ENCODE results near the gene PHLDB1.
"Not testable (repeated sequence)": the region's sequence is repeated elsewhere in the genome, so short reads cannot be mapped to it uniquely, and the experiment has no call there.

Gene PHLDB1

GRCh38 chr11:118605116-118605867, 2.1 kb upstream of the PHLDB1 start:
- peak; percentile 68 for DNase-seq (ENCODE audit: low spot score)

- no peak for DNase-seq (ENCODE audit: low spot score)
Measured at GRCh38 chr11:118606157-118606843, 1.1 kb upstream of the PHLDB1 start.

- DNase-seq (ENCODE audit: low spot score): no peak
Measured at GRCh38 chr11:118606844-118607228, 579 bp upstream of the PHLDB1 start.

GRCh38 chr11:118608360-118609227, 1.2 kb downstream of the PHLDB1 start:
- peak; percentile 61 for DNase-seq (ENCODE audit: low spot score)

GRCh38 chr11:118609380-118610224, 2.2 kb downstream of the PHLDB1 start:
- DNase-seq (ENCODE audit: low spot score): peak; percentile 87

- DNase-seq (ENCODE audit: low spot score): no peak
Measured at GRCh38 chr11:118610225-118610772, 2.9 kb downstream of the PHLDB1 start.

- peak; percentile 70 for DNase-seq (ENCODE audit: low spot score)
Measured at GRCh38 chr11:118610773-118611432, 3.5 kb downstream of the PHLDB1 start.

GRCh38 chr11:118611433-118611795, 4.0 kb downstream of the PHLDB1 start:
- DNase-seq (ENCODE audit: low spot score): not testable (repeated sequence)

- no peak for DNase-seq (ENCODE audit: low spot score)
Measured at GRCh38 chr11:118612378-118612777, 5.0 kb downstream of the PHLDB1 start.

- no peak for DNase-seq (ENCODE audit: low spot score)
Measured at GRCh38 chr11:118614511-118614910, 7.1 kb downstream of the PHLDB1 start.

- no peak for DNase-seq (ENCODE audit: low spot score)
Measured at GRCh38 chr11:118615282-118615975, 8.0 kb downstream of the PHLDB1 start.

GRCh38 chr11:118615976-118616371, 8.6 kb downstream of the PHLDB1 start:
- DNase-seq (ENCODE audit: low spot score): no peak

- peak; percentile 90 for DNase-seq (ENCODE audit: low spot score)
Measured at GRCh38 chr11:118618115-118618990, 10.9 kb downstream of the PHLDB1 start.

- DNase-seq (ENCODE audit: low spot score): no peak
Measured at GRCh38 chr11:118618991-118619375, 11.6 kb downstream of the PHLDB1 start.

- DNase-seq (ENCODE audit: low spot score): peak; percentile 65
Measured at GRCh38 chr11:118619444-118620197, 12.2 kb downstream of the PHLDB1 start.

GRCh38 chr11:118620529-118621070, 13.2 kb downstream of the PHLDB1 start:
- DNase-seq (ENCODE audit: low spot score): no peak

- peak; percentile 93 for DNase-seq (ENCODE audit: low spot score)
Measured at GRCh38 chr11:118621071-118621783, 13.8 kb downstream of the PHLDB1 start.
